ENCODE data around the gene SMAD7. TPM values are rescaled to one million over a fixed set of nuclear protein-coding genes. Genes with fewer than 3 reads are reported as not detected.

The SMAD7 gene
- total and polyA plus RNA-seq, 4 experiments from 2014 or later = 2.7 to 31.2 (median 17.9) TPM

GRCh38 chr18:48904091-48904490 is 46.7 kb downstream of the SMAD7 start:
- H3K4me3 Mint-ChIP-seq = peak overlapping the region in 1 of 8 donors; percentile 34
- Histone ChIP-seq H3K4me3 (ENCODE audit: low read length in 2 of 2) (no peak overlapping the region), H3K27ac (ENCODE audit: low read depth, low read length) (no peak overlapping the region), H3K27me3 (ENCODE audit: insufficient read depth, low read length) (no peaks in the 10 kb centered on the region), H3K4me1 (ENCODE audit: insufficient read depth, low read length) (no peaks in the 10 kb centered on the region), H3K36me3 (ENCODE audit: insufficient read depth, low read length) (no peaks in the 10 kb centered on the region), H3K9me3 (ENCODE audit: control insufficient read depth in 1 of 2, low read length in 2 of 2) (no peaks in the 10 kb centered on the region)
- no peak overlapping the region for H3K27ac Mint-ChIP-seq
- ChIA-PET POLR2A (ENCODE audit: partially characterized antibody) (no interaction called here), CTCF (ENCODE audit: partially characterized antibody) (no interaction called here)
- peaks cover 0 to 9% of the 10 kb centered on the region in 2 donors for H3K36me3 Mint-ChIP-seq
- H3K9me3 Mint-ChIP-seq = peaks cover 0 to 14% (median 10%) of the 10 kb centered on the region in 8 donors
- DNase-seq = no peak
- peaks cover 1 to 2% of the 10 kb centered on the region in 2 donors for H3K27me3 Mint-ChIP-seq
- H3K4me1 Mint-ChIP-seq = peaks cover 3 to 15% (median 8%) of the 10 kb centered on the region in 4 donors
- intact Hi-C loops (cut with micrococcal nuclease) = loop anchor here (5.0 kb wide), 1 partner anchor 37 kb away; no protein-coding TSS in a partner anchor

DNA sequence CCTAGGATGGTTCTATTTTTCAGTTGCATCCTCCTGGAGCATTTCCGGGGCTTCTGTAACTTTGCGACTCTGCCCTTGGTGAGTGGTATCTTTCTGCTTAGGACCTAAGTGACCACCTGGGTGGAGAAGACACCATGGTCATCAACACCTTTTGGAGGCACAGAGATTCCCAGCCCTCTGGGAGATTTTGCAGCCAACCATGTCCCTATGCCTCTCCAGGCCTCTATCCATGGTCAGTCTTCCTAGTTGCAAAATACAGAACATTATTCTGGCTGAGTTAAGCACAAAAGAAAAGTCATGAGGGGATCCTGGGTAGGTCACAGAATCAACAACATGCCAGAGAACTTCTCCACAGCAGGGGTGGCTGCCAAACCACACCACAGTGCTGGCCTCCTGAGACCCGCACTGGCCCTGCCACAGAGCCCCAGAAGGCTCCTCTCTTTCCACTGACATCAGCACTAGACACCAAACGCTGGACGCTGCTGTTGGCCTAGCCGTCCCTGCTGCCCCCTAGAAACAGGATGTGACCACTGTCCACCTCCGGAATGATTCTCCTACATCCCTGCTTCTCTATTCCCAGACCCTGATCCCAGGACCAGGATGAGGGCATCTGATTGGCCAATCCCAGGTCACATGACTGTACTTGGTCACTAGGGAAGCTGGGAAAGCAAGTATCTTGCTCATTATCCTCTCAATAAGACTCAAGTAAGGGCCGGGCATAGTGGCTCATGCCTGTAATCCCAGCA is 47.7 kb downstream of the SMAD7 start:
- Mint-ChIP-seq H3K4me1 (peaks cover 0 to 15% (median 3%) of the 10 kb centered on the region in 4 donors), H3K27me3 (peaks cover 0 to 2% of the 10 kb centered on the region in 2 donors), H3K27ac (no peak overlapping the region), H3K9me3 (peaks cover 0 to 14% (median 11%) of the 10 kb centered on the region in 8 donors), H3K4me3 (no peak overlapping the region), H3K36me3 (peaks cover 0 to 9% of the 10 kb centered on the region in 2 donors)
- intact Hi-C loops (cut with micrococcal nuclease) = loop anchor here (5.0 kb wide), 1 partner anchor 36 kb away; no protein-coding TSS in a partner anchor
- Histone ChIP-seq H3K27me3 (ENCODE audit: insufficient read depth, low read length) (no peaks in the 10 kb centered on the region), H3K9me3 (ENCODE audit: control insufficient read depth in 1 of 2, low read length in 2 of 2) (no peaks in the 10 kb centered on the region), H3K4me1 (ENCODE audit: insufficient read depth, low read length) (no peaks in the 10 kb centered on the region), H3K36me3 (ENCODE audit: insufficient read depth, low read length) (no peaks in the 10 kb centered on the region), H3K27ac (ENCODE audit: low read depth, low read length) (no peak overlapping the region), H3K4me3 (ENCODE audit: low read length in 2 of 2) (no peak overlapping the region)
- POLR2A ChIA-PET (ENCODE audit: partially characterized antibody) = no interaction called here
- no peak for DNase-seq
- CTCF ChIA-PET (ENCODE audit: partially characterized antibody) = no interaction called here

- H3K36me3 Mint-ChIP-seq = peaks cover 0 to 9% of the 10 kb centered on the region in 2 donors
- no peak overlapping the region for H3K4me3 Mint-ChIP-seq
- Histone ChIP-seq H3K4me3 (ENCODE audit: low read length in 2 of 2) (no peak overlapping the region), H3K9me3 (ENCODE audit: control insufficient read depth in 1 of 2, low read length in 2 of 2) (no peaks in the 10 kb centered on the region), H3K4me1 (ENCODE audit: insufficient read depth, low read length) (no peaks in the 10 kb centered on the region), H3K36me3 (ENCODE audit: insufficient read depth, low read length) (no peaks in the 10 kb centered on the region), H3K27me3 (ENCODE audit: insufficient read depth, low read length) (no peaks in the 10 kb centered on the region), H3K27ac (ENCODE audit: low read depth, low read length) (no peak overlapping the region)
- CTCF ChIA-PET (ENCODE audit: partially characterized antibody) = no interaction called here
- H3K4me1 Mint-ChIP-seq = peaks cover 0 to 15% (median 3%) of the 10 kb centered on the region in 4 donors
- intact Hi-C loops (cut with micrococcal nuclease) = loop anchor here (5.0 kb wide), 1 partner anchor 35 kb away; no protein-coding TSS in a partner anchor
- H3K27me3 Mint-ChIP-seq = peaks cover 0 to 2% of the 10 kb centered on the region in 2 donors
- peaks cover 0 to 14% (median 11%) of the 10 kb centered on the region in 8 donors for H3K9me3 Mint-ChIP-seq
- POLR2A ChIA-PET (ENCODE audit: partially characterized antibody) = no interaction called here
- DNase-seq = no peak
- H3K27ac Mint-ChIP-seq = no peak overlapping the region
Observed at GRCh38 chr18:48902023-48902855, 48.5 kb downstream of the SMAD7 start.

GRCh38 chr18:48901145-48902022 is 49.4 kb downstream of the SMAD7 start:
- DNase-seq = no peak
- Mint-ChIP-seq H3K27ac (peak overlapping the region in 2 of 7 donors; percentile 7 to 72), H3K9me3 (peaks cover 0 to 14% (median 11%) of the 10 kb centered on the region in 8 donors), H3K36me3 (peaks cover 0 to 9% of the 10 kb centered on the region in 2 donors), H3K27me3 (peaks cover 0 to 2% of the 10 kb centered on the region in 2 donors), H3K4me3 (no peak overlapping the region), H3K4me1 (peaks cover 4 to 15% (median 6%) of the 10 kb centered on the region in 4 donors)
- Histone ChIP-seq H3K4me1 (ENCODE audit: insufficient read depth, low read length) (no peaks in the 10 kb centered on the region), H3K9me3 (ENCODE audit: control insufficient read depth in 1 of 2, low read length in 2 of 2) (no peaks in the 10 kb centered on the region), H3K4me3 (ENCODE audit: low read length in 2 of 2) (no peak overlapping the region), H3K27ac (ENCODE audit: low read depth, low read length) (no peak overlapping the region), H3K27me3 (ENCODE audit: insufficient read depth, low read length) (no peaks in the 10 kb centered on the region), H3K36me3 (ENCODE audit: insufficient read depth, low read length) (no peaks in the 10 kb centered on the region)
- CTCF ChIA-PET (ENCODE audit: partially characterized antibody) = no interaction called here
- intact Hi-C loops (cut with micrococcal nuclease) = loop anchor here (5.0 kb wide), 1 partner anchor 34 kb away; no protein-coding TSS in a partner anchor
- POLR2A ChIA-PET (ENCODE audit: partially characterized antibody) = no interaction called here

GRCh38 chr18:48900469-48900868 is 50.3 kb downstream of the SMAD7 start:
- POLR2A ChIA-PET (ENCODE audit: partially characterized antibody) = no interaction called here
- Histone ChIP-seq H3K9me3 (ENCODE audit: control insufficient read depth in 1 of 2, low read length in 2 of 2) (no peaks in the 10 kb centered on the region), H3K27ac (ENCODE audit: low read depth, low read length) (no peak overlapping the region), H3K4me3 (ENCODE audit: low read length in 2 of 2) (no peak overlapping the region), H3K4me1 (ENCODE audit: insufficient read depth, low read length) (no peaks in the 10 kb centered on the region), H3K27me3 (ENCODE audit: insufficient read depth, low read length) (no peaks in the 10 kb centered on the region), H3K36me3 (ENCODE audit: insufficient read depth, low read length) (no peaks in the 10 kb centered on the region)
- H3K4me3 Mint-ChIP-seq = peak overlapping the region in 1 of 8 donors; percentile 7
- no peak for DNase-seq
- H3K27me3 Mint-ChIP-seq = peaks cover 0 to 2% of the 10 kb centered on the region in 2 donors
- CTCF ChIA-PET (ENCODE audit: partially characterized antibody) = no interaction called here
- peaks cover 5 to 19% (median 8%) of the 10 kb centered on the region in 4 donors for H3K4me1 Mint-ChIP-seq
- H3K36me3 Mint-ChIP-seq = peaks cover 0 to 9% of the 10 kb centered on the region in 2 donors
- H3K9me3 Mint-ChIP-seq = peaks cover 0 to 13% (median 10%) of the 10 kb centered on the region in 8 donors
- intact Hi-C loops (cut with micrococcal nuclease) = loop anchor here (5.0 kb wide), 1 partner anchor 33 kb away; no protein-coding TSS in a partner anchor
- peak overlapping the region in 1 of 7 donors; percentile 19 for H3K27ac Mint-ChIP-seq

DNA sequence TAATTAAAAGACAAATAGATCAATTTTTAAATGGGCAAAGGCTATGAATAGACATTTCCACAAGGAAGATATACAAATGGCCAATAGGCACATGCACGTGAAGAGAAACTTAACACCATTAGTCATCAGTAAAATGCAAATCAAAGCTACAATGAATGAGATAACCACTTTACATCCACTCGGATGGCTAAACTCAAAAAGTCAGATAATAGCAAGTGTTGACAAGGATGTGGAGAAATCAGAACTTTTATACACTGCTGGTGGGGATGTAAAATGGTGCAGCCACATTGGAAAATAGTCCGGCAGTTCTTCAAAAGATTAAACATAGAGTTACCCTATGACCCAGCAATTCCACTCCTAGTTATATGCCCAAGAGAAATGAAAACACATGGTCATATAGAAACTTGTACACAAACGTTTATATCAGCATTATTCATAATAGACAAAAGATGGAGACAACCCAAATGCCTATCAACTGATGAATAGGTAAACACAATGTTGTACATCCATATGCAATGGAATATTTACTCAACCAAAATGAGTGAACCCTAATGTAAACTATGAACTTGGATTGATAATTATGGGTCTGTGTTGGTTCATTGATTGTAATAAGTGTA is 51.1 kb downstream of the SMAD7 start:
- intact Hi-C loops (cut with micrococcal nuclease) = loop anchor here (5.0 kb wide), 1 partner anchor 32 kb away; no protein-coding TSS in a partner anchor
- ChIA-PET POLR2A (ENCODE audit: partially characterized antibody) (no interaction called here), CTCF (ENCODE audit: partially characterized antibody) (no interaction called here)
- Histone ChIP-seq H3K4me1 (ENCODE audit: insufficient read depth, low read length) (no peaks in the 10 kb centered on the region), H3K27me3 (ENCODE audit: insufficient read depth, low read length) (no peaks in the 10 kb centered on the region), H3K4me3 (ENCODE audit: low read length in 2 of 2) (no peak overlapping the region), H3K9me3 (ENCODE audit: control insufficient read depth in 1 of 2, low read length in 2 of 2) (no peaks in the 10 kb centered on the region), H3K27ac (ENCODE audit: low read depth, low read length) (no peak overlapping the region), H3K36me3 (ENCODE audit: insufficient read depth, low read length) (no peaks in the 10 kb centered on the region)
- no peak for DNase-seq
- peak overlapping the region in 1 of 8 donors; percentile 4 for H3K4me3 Mint-ChIP-seq
- peaks cover 0 to 2% of the 10 kb centered on the region in 2 donors for H3K27me3 Mint-ChIP-seq
- H3K4me1 Mint-ChIP-seq = peaks cover 5 to 19% (median 8%) of the 10 kb centered on the region in 4 donors
- H3K9me3 Mint-ChIP-seq = peaks cover 0 to 9% (median 6%) of the 10 kb centered on the region in 8 donors
- peaks cover 0 to 6% of the 10 kb centered on the region in 2 donors for H3K36me3 Mint-ChIP-seq
- H3K27ac Mint-ChIP-seq = no peak overlapping the region

Data from CD4-positive, alpha-beta memory T cell (primary cell).